COLO668 (cell line): ENCODE measurements around the gene PRKN.
"Not testable (repeated sequence)": the region's sequence is repeated elsewhere in the genome, so short reads cannot be mapped to it uniquely, and the experiment has no call there.

ENCODE experiments used
- DNase-seq: peaks from one replicate; lab custom pipeline; 2025; ENCODE audit not compliant: unreplicated experiment; lab: John Stamatoyannopoulos, UW

The PRKN gene

DNA sequence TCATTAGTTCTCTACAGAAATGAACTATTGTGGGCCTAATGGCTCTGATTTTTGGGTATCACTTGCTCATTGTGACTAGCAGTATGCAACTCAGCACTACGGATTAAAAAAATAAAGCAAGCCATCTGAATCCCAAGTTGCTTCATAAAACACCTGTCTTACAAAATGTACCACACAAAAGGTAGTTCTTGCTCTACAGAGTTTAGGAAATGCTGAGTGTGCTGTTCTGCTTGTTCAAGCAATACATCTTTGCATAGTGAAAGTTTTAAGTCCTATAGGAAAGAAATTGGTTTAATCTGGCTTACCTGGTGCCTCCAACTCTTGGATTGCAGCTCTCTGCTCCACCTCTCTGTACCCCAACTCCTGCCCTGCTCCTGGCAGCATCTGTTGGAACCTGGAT, 1187.0 kb downstream of the PRKN start:
- no peak for DNase-seq

DNA sequence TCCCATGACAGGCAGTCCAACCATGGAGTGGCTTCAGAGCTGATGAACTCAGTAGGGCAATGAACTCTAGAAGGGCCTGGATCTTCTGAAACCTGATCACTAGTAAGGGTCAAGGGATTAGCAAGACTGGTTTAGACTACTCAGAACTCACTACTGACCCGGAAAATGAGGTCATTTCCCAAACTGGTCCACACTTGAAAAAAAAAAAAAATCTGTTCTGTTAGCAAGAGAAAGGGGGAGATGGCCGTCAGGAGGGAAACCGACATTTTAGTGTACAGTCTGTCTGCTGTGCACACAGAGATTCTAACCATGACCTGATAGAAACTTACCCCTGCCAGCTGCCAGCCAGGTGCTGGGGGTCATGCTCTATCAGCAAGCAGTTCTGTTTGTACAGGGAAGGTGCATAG, 1191.3 kb downstream of the PRKN start:
- DNase-seq, result no peak

DNA sequence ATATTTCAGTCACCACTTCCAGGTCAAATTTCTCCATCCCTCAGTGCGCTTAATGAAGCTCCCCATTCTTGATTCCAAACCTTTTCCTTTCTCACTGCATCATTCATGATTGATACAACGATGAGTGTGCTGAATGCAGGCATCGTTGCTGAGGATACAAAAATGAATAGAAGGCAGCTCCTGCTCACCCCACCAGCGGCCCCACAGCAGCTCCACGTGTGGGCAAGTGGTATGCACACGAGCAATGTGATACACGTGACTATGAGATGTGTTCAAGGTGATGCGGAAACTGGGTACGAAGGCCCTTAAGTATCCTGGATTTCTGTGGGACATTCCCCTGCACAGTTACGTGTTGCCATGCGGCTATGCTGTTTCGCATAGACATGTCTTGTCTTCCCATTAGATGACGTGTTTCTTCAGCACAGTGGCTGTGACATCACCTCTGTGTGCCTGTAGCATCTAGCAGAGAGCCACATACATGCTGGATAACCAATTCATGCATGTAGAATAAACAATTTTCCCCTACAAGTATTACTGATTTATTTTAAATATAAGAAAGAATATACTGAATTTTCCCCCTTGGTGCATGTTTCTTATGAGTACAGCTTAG, 1193.2 kb downstream of the PRKN start:
- DNase-seq, result no peak

GRCh38 chr6:161533266-161533665, 1194.3 kb downstream of the PRKN start:
- no peak for DNase-seq

- no peak for DNase-seq
Observed at GRCh38 chr6:161532536-161532935, 1195.0 kb downstream of the PRKN start.

- no peak for DNase-seq
Observed at GRCh38 chr6:161526794-161527193, 1200.8 kb downstream of the PRKN start.

- no peak for DNase-seq
Observed at GRCh38 chr6:161523362-161523761, 1204.2 kb downstream of the PRKN start.

GRCh38 chr6:161522276-161522675, 1205.3 kb downstream of the PRKN start:
- no peak for DNase-seq

DNA sequence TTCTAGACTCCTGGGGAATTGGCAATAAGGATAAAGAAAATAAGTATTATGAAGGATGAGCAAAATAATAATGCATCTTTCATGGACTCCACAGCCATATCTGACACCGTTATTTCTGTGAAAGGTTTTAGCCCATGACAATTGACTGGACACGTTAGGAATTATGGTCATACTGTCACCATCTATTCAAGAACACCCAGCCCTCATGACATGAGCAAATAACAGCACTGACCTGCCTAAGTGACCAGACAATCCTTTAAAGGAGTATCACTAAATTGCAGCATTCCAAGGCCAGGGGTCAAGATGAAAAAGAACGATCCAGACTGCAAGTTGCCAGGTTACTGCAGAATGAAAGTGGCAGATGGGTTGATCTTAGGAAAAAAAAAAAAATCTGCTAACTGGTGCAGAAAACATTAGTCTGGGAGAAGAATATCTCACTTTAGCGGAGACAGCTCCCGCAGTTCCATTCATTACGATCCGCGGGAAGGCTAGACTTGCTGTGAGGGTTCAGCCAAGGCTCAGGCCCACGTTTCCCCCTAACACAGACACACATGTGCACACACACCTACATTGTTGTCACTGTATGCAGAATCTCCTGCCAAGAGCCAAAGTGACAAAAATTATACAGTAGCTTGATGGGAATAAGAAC, 1216.0 kb downstream of the PRKN start:
- DNase-seq, result no peak

GRCh38 chr6:161508341-161508740, 1219.2 kb downstream of the PRKN start:
- no peak for DNase-seq

GRCh38 chr6:161507375-161507774, 1220.2 kb downstream of the PRKN start:
- no peak for DNase-seq

- DNase-seq, result no peak
Observed at GRCh38 chr6:161503570-161503969, 1224.0 kb downstream of the PRKN start.

DNA sequence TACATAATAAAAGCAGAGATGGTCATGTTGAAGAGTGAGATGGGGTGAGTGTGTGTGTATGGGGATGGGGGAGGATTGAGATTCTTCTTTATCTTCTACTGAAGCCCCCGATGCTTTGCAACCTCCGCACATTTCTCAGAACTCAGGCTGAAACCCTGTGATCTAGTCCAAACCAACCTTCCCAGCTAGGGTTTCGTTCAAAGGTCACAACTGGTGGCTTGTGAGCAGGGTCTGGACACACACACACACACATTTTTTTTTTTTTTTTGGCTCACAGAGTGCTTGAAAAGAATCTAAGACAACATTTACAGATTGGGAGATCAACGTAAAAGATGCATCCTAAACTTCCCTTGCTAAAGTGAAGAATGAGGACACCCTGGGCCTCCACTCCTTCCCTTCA, 1228.7 kb downstream of the PRKN start:
- DNase-seq, result no peak

DNA sequence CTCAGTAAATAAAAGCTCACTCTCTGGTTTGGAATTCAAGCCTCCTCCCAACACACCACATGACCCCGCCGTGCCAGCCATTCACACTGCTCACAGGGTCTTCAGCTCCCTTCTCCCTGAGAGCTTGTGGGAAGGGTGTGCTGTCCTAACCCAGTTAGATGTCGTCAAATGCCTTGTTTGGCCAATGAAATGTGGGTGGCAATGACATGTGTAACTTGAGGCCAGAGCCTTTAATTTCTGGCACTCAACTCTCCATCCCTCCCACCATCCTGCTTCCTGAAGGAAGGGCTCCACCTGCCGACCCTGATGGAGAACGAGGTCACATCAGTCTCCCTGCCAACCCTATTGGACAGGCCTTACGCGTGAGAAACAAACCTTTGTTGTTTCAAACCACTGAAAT, 1229.2 kb downstream of the PRKN start:
- no peak for DNase-seq

DNA sequence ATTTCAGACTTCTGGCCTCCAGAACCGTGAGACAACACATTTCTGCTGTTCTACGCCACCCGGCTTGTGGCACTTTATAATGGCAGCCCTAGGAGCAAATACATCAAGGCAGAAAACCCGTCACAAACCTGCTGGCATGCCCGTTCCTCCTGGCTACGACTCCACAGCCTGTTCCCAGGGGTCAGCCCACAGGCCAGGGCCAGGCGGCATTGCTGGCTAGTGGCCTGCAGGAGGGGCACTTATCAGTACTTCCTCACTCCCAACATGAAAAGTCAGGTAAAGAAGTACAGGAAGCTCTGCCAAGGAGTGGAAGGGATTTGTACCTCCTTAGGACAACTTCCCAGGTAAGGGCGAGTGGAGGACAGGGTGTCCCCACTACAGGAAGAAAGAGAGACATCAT, 1230.6 kb downstream of the PRKN start:
- no peak for DNase-seq

- not testable (repeated sequence) for DNase-seq
Observed at GRCh38 chr6:161496271-161496670, 1231.3 kb downstream of the PRKN start.

GRCh38 chr6:161494566-161494965, 1233.0 kb downstream of the PRKN start:
- no peak for DNase-seq

GRCh38 chr6:161493576-161494118, 1233.9 kb downstream of the PRKN start:
- DNase-seq, result no peak

DNA sequence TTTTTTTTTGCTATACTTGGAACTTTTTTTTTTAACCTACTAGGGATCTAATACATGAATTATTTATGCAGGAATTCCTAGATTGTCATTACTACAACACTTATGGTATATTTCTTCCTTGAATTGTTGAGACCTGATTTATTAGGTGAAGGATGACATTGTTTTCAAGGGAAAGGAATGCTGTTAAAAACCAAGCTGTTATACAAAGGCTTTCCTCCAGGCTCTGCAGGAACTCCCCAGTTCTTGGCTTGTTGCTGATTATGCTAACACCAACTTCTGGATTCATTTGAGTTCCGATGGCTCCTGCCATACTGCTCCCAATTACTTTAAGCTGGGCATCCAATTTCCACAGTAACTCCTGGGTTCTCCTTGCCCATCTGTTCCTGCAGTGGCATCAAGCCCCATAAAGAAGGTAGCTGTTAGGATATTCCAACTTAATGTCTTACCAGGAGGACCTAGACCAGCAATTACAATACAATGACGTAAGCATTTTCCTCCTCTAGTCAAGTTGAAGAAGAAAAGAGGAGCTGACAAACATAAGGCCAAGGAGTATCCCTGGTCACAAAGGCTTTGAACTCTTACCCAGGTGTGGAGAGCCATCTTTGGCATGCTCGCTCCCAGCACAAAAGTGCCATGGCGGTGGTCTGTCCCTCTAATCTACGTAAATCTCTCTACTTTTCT, 1237.8 kb downstream of the PRKN start:
- no peak for DNase-seq

GRCh38 chr6:161487694-161488093, 1239.9 kb downstream of the PRKN start:
- no peak for DNase-seq

GRCh38 chr6:161487217-161487531, 1240.4 kb downstream of the PRKN start:
- no peak for DNase-seq
